Endothelial cell of umbilical vein (primary cell): Measurements from ENCODE around the gene SLC6A6. TPM values are rescaled to one million over a fixed set of nuclear protein-coding genes. Genes with fewer than 3 reads are reported as not detected.

ENCODE experiments used
- BruUV-seq: library from RNA; stranded (reverse); fragments of 400-500 nt; replicated peaks from 2 replicates; lab custom pipeline; 2021; lab: Mats Ljungman, UMichigan
- CTCF ChIA-PET: fragments of 300-600, 350-600 bp; sonication (Branson Sonifier 250); formaldehyde crosslinking; loops from one replicate; lab custom pipeline; 2021; ENCODE audit warnings: antibody characterized with exemption, inconsistent platforms; lab: Charles Lee
- POLR2A ChIA-PET: fragments of 300-600, 350-600 bp; sonication (Branson Sonifier 250); formaldehyde crosslinking; loops from one replicate; lab custom pipeline; 2021; ENCODE audit warnings: antibody characterized with exemption, inconsistent platforms; lab: Charles Lee
- DNase-seq: peaks from one replicate; pipeline ENCODE4 v3.0.0-alpha.2; 2011; ENCODE audit warnings: low read depth, low spot score
- FAIRE-seq: peaks from 2 replicates; lab custom pipeline; 2011; peaks lifted over from hg19 to GRCh38; lab: Jason Lieb, UNC
- H2AFZ ChIP-seq: 2 replicates; pipeline ENCODE4 v1.6.0; 2012; ENCODE audit warnings: low read depth, low read length, control low read depth, inconsistent platforms
- H3K27ac ChIP-seq: 2 replicates; pipeline ENCODE4 v1.5.1; 2011; ENCODE audit warnings: low read depth, mild to moderate bottlenecking, control low read depth, low read length, moderate library complexity; ENCODE audit not compliant: insufficient read depth
- H3K27me3 ChIP-seq, 2 experiments: 2 replicates each; pipeline versions ENCODE4 v1.6.0 to v1.6.1; 2011; ENCODE audit warnings: low read length in 2 of 2, mixed read lengths in 1 of 2; ENCODE audit not compliant: control insufficient read depth in 2 of 2, insufficient read depth in 2 of 2
- H3K36me3 ChIP-seq, 2 experiments: 2 replicates in 1 of 2; 3 replicates in 1 of 2; pipeline ENCODE4 v1.5.1; 2011; ENCODE audit warnings: low read length in 2 of 2, mild to moderate bottlenecking in 1 of 2, moderate library complexity in 1 of 2; ENCODE audit not compliant: control insufficient read depth in 2 of 2, insufficient read depth in 2 of 2; ENCODE audit errors: extremely low read depth in 1 of 2
- H3K4me1 ChIP-seq: 3 replicates; pipeline ENCODE4 v1.5.1; 2011; ENCODE audit warnings: mild to moderate bottlenecking, low read length; ENCODE audit not compliant: control insufficient read depth, insufficient read depth; ENCODE audit errors: extremely low read depth
- H3K4me2 ChIP-seq: 2 replicates; pipeline ENCODE4 v1.6.1; 2011; ENCODE audit warnings: low read length, control low read depth, mixed read lengths; ENCODE audit not compliant: insufficient read depth
- H3K4me3 ChIP-seq, 3 experiments: fragments of 200-600 bp in 1 of 3; sonication (generic), shearing (Covaris generic) in 1 of 3; replicated peaks in 1 of 3; 2 replicates each; pipeline ENCODE4 v1.5.1; 2011 to 2016; ENCODE audit warnings: control low read depth in 3 of 3, low read length in 3 of 3, mild to moderate bottlenecking in 2 of 3, inconsistent platforms in 1 of 3, low read depth in 1 of 3, moderate library complexity in 1 of 3; ENCODE audit not compliant: insufficient read depth in 1 of 3
- H3K79me2 ChIP-seq: 2 replicates; pipeline ENCODE4 v1.6.0; 2012; ENCODE audit warnings: low read length, inconsistent platforms; ENCODE audit not compliant: control insufficient read depth, insufficient read depth
- H3K9ac ChIP-seq: replicated peaks from 2 replicates; pipeline ENCODE3; 2011; ENCODE audit warnings: low read length, control low read depth; ENCODE audit not compliant: insufficient read depth; ENCODE audit errors: extremely low read depth
- H3K9me1 ChIP-seq: replicated peaks from 3 replicates; pipeline ENCODE4 v1.6.0; 2011; ENCODE audit warnings: mild to moderate bottlenecking, low read length; ENCODE audit not compliant: control insufficient read depth, insufficient read depth; ENCODE audit errors: extremely low read depth
- H3K9me3 ChIP-seq: replicated peaks from 2 replicates; pipeline ENCODE4 v1.5.1; 2012; ENCODE audit warnings: low read length, inconsistent platforms; ENCODE audit not compliant: control insufficient read depth, insufficient read depth
- H4K20me1 ChIP-seq: replicated peaks from 2 replicates; pipeline ENCODE3; 2011; ENCODE audit warnings: mild to moderate bottlenecking, low read length; ENCODE audit not compliant: control insufficient read depth, insufficient read depth; ENCODE audit errors: extremely low read depth
- EZH2 ChIP-seq: IDR thresholded peaks from 2 replicates; pipeline ENCODE4 v1.6.1; 2012; ENCODE audit warnings: borderline replicate concordance, low read depth, mild to moderate bottlenecking, moderate library complexity, low read length, inconsistent platforms; ENCODE audit not compliant: severe bottlenecking
- FOS ChIP-seq: IDR thresholded peaks from 2 replicates; pipeline ENCODE4 v1.6.1; 2011; ENCODE audit warnings: mild to moderate bottlenecking, low read length, moderate library complexity, borderline replicate concordance; ENCODE audit not compliant: insufficient read depth
- GATA2 ChIP-seq: IDR thresholded peaks from 2 replicates; pipeline ENCODE4 v1.7.0; 2011; ENCODE audit warnings: low read depth, mild to moderate bottlenecking, moderate library complexity, mixed read lengths, low read length; ENCODE audit not compliant: insufficient read length, insufficient read depth
- JUN ChIP-seq: IDR thresholded peaks from 2 replicates; pipeline ENCODE4 v1.6.1; 2011; ENCODE audit warnings: borderline replicate concordance, low read depth; ENCODE audit not compliant: insufficient read length, insufficient read depth
- MYC ChIP-seq: IDR thresholded peaks from one replicate; pipeline ENCODE4 v1.6.1; 2011; ENCODE audit warnings: mild to moderate bottlenecking, low read depth, low read length
- POLR2A ChIP-seq: IDR thresholded peaks from 2 replicates; pipeline ENCODE4 v1.6.1; 2012; ENCODE audit warnings: low read depth, mild to moderate bottlenecking, control low read depth, low read length
- POLR2AphosphoS5 ChIP-seq: IDR thresholded peaks from 2 replicates; pipeline ENCODE4 v1.6.1; 2012; ENCODE audit warnings: low read depth, mild to moderate bottlenecking, control low read depth, low read length, moderate library complexity; ENCODE audit not compliant: insufficient read depth
- dilution Hi-C: fragments of 300-500 bp; cut with MboI; formaldehyde crosslinking; loops from one replicate; pipeline ENCODE4 v1.15.0; 2019; ENCODE audit warnings: low sequenced_read_pairs; ENCODE audit not compliant: extremely low pct_ligation_motif_present
- intact Hi-C: fragments of 100-400 bp; cut with micrococcal nuclease; formaldehyde crosslinking; loops from one replicate; pipeline ENCODE4 v1.10.0; 2022
- polyA plus RNA-seq, 4 experiments: library from polyadenylated mRNA; depleted of rRNA in 3 of 4; stranded (reverse) in 3 of 4; unstranded in 1 of 4; fragments of >200 nt; gene quantifications; 2 replicates each; pipeline versions ENCODE4 v1.2.1 to v1.2.3, GENCODE V29; 2011 to 2012; ENCODE audit warnings: missing spikeins in 1 of 4
- total RNA-seq: library from RNA; stranded (reverse); gene quantifications from 2 replicates; pipeline ENCODE4 v1.2.3, GENCODE V29; 2021
- TF ChIP-seq, protein P1 (sequence below): IDR thresholded peaks from 2 replicates; pipeline ENCODE4 v1.6.1; 2011; ENCODE audit not compliant: insufficient read depth, insufficient read length
- TF ChIP-seq, protein P2 (sequence below), 2 donors: IDR thresholded peaks; 1 replicate in 1 of 2; 2 replicates in 1 of 2; pipeline ENCODE4 v1.5.1; 2011; ENCODE audit warnings: low read length in 2 of 2, mild to moderate bottlenecking in 2 of 2, moderate library complexity in 2 of 2, control low read depth in 1 of 2, inconsistent platforms in 1 of 2, low read depth in 1 of 2; ENCODE audit not compliant: insufficient read depth in 1 of 2; ENCODE audit errors: extremely low read depth in 1 of 2

Gene SLC6A6
- total and polyA plus RNA-seq, 2 donors (not counting 3 experiments of a cell fraction or from before 2014, with no cell fraction given), result 25.7 to 38.0 TPM

DNA sequence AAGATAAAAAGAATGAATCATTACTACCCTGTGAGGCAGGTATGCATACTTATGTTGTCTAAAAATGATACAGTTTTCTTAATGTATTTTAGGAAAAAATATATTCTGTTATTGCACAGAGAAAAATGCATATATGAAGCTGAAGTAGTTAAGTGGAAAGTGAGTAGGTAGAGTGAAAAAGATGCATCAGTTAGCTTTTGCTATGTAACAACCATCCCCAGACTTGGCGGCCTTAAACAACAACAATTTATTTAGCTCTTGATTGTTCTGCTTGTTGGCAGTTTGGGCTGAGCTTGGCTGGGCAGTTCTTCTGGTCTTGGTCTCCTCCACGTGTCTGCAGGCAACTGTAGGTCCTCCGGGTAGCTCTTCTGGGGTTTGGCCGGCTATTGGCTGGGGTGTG, 45.7 kb downstream of the SLC6A6 start:
- Histone ChIP-seq H3K4me1 (peaks cover 15% of the 10 kb centered on the region), H3K27ac (no peak overlapping the region), H3K4me2 (no peak overlapping the region), H3K9me1 (no peaks in the 10 kb centered on the region), H3K9ac (no peak overlapping the region), H3K27me3 (no peaks in the 10 kb centered on the region), H3K4me3 (no peak overlapping the region), H3K79me2 (peaks cover 2% of the 10 kb centered on the region), H3K36me3 (peaks cover 13 to 18% of the 10 kb centered on the region in 2 experiments), H2AFZ (no peak overlapping the region), H4K20me1 (no peaks in the 10 kb centered on the region), H3K9me3 (no peaks in the 10 kb centered on the region)
- FAIRE-seq (no peak), DNase-seq (no peak)
- ChIA-PET CTCF (no interaction called here), POLR2A (no interaction called here)
- dilution Hi-C loops (no loop called here), intact Hi-C loops (no loop called here)
- TF ChIP-seq POLR2AphosphoS5, result no peak
- TF ChIP-seq, protein P1, sequence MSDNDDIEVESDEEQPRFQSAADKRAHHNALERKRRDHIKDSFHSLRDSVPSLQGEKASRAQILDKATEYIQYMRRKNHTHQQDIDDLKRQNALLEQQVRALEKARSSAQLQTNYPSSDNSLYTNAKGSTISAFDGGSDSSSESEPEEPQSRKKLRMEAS, result no peak
- no peak for TF ChIP-seq JUN
- TF ChIP-seq, protein P2, sequence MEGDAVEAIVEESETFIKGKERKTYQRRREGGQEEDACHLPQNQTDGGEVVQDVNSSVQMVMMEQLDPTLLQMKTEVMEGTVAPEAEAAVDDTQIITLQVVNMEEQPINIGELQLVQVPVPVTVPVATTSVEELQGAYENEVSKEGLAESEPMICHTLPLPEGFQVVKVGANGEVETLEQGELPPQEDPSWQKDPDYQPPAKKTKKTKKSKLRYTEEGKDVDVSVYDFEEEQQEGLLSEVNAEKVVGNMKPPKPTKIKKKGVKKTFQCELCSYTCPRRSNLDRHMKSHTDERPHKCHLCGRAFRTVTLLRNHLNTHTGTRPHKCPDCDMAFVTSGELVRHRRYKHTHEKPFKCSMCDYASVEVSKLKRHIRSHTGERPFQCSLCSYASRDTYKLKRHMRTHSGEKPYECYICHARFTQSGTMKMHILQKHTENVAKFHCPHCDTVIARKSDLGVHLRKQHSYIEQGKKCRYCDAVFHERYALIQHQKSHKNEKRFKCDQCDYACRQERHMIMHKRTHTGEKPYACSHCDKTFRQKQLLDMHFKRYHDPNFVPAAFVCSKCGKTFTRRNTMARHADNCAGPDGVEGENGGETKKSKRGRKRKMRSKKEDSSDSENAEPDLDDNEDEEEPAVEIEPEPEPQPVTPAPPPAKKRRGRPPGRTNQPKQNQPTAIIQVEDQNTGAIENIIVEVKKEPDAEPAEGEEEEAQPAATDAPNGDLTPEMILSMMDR (IDR thresholded peaks at IDR 0.05; ENCODE audit: extremely low read depth in 1 of 2, insufficient read depth in 1 of 2, low read depth in 1 of 2, low read length in 2 of 2), result no peak
- no peak for TF ChIP-seq EZH2
- no peak for TF ChIP-seq MYC
- no peak for TF ChIP-seq FOS
- TF ChIP-seq GATA2, result no peak
- TF ChIP-seq POLR2A, result no peak
- no TSS peak for BruUV-seq
